Heart right ventricle (tissue), 16 donors: ENCODE results near the gene ACTN2. TPM values are rescaled to one million over a fixed set of nuclear protein-coding genes. Genes with fewer than 3 reads are reported as not detected.

ENCODE experiments used
- ATAC-seq, 8 donors: fragments of 200-7000 bp; cut with Tn5 transposase; one replicate each; pipeline ENCODE4 v1.9.1; 2020; ENCODE audit warnings: mild to moderate bottlenecking in 8 of 8, moderate library complexity in 8 of 8, moderate number of reproducible peaks in 1 of 8
- DNase-seq, 2 donors: peaks; one replicate each; pipeline ENCODE4 v3.0.0-alpha.2; 2020
- H3K27ac ChIP-seq, 10 donors: fragments of 200-600 bp; sonication (generic) in 2 of 10; one replicate each; pipeline versions ENCODE4 v1.5.0 to v1.8.0; 2020 to 2022; ENCODE audit warnings: mild to moderate bottlenecking in 3 of 10
- H3K27me3 ChIP-seq, 7 donors: fragments of 200-600 bp; one replicate each; pipeline ENCODE4 v1.8.0; 2021 to 2022; ENCODE audit warnings: mild to moderate bottlenecking in 2 of 7
- H3K36me3 ChIP-seq, 9 donors: fragments of 200-600 bp; sonication (generic) in 1 of 9; one replicate each; pipeline versions ENCODE4 v1.5.0 to v1.8.0; 2020 to 2022; ENCODE audit warnings: mild to moderate bottlenecking in 2 of 9
- H3K4me1 ChIP-seq, 9 donors: fragments of 200-600 bp; sonication (generic) in 1 of 9; one replicate each; pipeline versions ENCODE4 v1.5.0 to v1.8.0; 2020 to 2022; ENCODE audit warnings: mild to moderate bottlenecking in 4 of 9
- H3K4me3 ChIP-seq, 10 donors: fragments of 200-600 bp; sonication (generic) in 2 of 10; one replicate each; pipeline versions ENCODE4 v1.5.0 to v1.8.0; 2020 to 2022; ENCODE audit warnings: mild to moderate bottlenecking in 7 of 10, moderate library complexity in 2 of 10
- H3K9me3 ChIP-seq, 11 donors: fragments of 200-600 bp in 10 of 11; sonication (generic) in 2 of 11; one replicate each; pipeline versions ENCODE4 v1.5.0 to v1.8.0; 2013 to 2022; ENCODE audit warnings: mild to moderate bottlenecking in 2 of 11, control low read depth in 1 of 11, moderate library complexity in 1 of 11
- WGBS, 2 donors: extraction: QIAGEN DNeasy Blood & Tissue Kit; methylation state at CpG; one replicate each; pipeline ENCODE4 v1.1.7; 2013; ENCODE audit warnings: inconsistent platforms in 1 of 2; 5-methylcytosine and 5-hydroxymethylcytosine counted together
- intact Hi-C, 10 donors: fragments of 100-400 bp; cut with DNase I; formaldehyde crosslinking; loops; one replicate each; pipeline versions ENCODE4 v1.11.1 to v1.14.2; 2022
- polyA plus RNA-seq, 2 donors: library from polyadenylated mRNA; stranded (reverse); fragments of 200-250 nt; gene quantifications; one replicate each; pipeline ENCODE4 v1.2.3, GENCODE V29; 2013
- total RNA-seq, 10 donors: library from RNA; stranded (reverse); fragmentation: NEBNext Ultra II Directional in 3 of 10; extraction: Animal tissue kit (Norgen Biotek cat#: 25700) in 3 of 10; gene quantifications; one replicate each; pipeline versions ENCODE4 v1.2.1 to v1.2.4, GENCODE V29; 2021 to 2023
- TF ChIP-seq, protein P1 (sequence below), 9 donors: fragments of 200-600 bp; sonication (generic) in 2 of 9; IDR thresholded peaks; one replicate each; pipeline versions ENCODE4 v1.5.0 to v1.8.0; 2021 to 2022; ENCODE audit warnings: antibody characterized with exemption in 9 of 9, mild to moderate bottlenecking in 5 of 9, moderate library complexity in 1 of 9
- donor health status: Arrhythmogenic right ventricular cardiomyopathy.
- donor health status: ischemic (EF 13 %, LVEDD 7.1; RV severe dilation, severe dysfunction).
- donor health status: healthy with polysubstance abuse.
- donor health status: DM: no; HTN: yes; CAD: no.
- donor health status: DM: no; HTN: no; CAD: no.
- donor health status: ischemic (EF 25% LVEDD 6.9; RV normal size, moderate dysfunction).
- donor health status: ischemic (EF 25% LVEDD 5.7; RV mildly dilated, moderate dysfunction).
- donor health status: healthy.
- donor health status: DM: yes; HTN: yes; CAD: no.
- donor health status: Ischemic cardiomyopathy.
- donor health status: ischemic (EF 35%, LVEDD 5.7; RV mildly dilated, moderate dysfunction).
- donor health status: nonischemic (EF 11% LVEDD 7.7; RV severe dilation, severe dysfunction).
- donor health status: DM: yes; HTN: yes; CAD: no.
- donor health status: PGD.
- donor health status: ischemic (EF 29% LVEDD 5.4; RV normal size, mild dysfunction).
- donor health status: nonischemic (EF 23%, LVEDD 6.1; RV moderate dilation, normal function).

ACTN2 gene
- total and polyA plus RNA-seq, 12 donors, result 599 to 4,290 (median 3,278) TPM

DNA sequence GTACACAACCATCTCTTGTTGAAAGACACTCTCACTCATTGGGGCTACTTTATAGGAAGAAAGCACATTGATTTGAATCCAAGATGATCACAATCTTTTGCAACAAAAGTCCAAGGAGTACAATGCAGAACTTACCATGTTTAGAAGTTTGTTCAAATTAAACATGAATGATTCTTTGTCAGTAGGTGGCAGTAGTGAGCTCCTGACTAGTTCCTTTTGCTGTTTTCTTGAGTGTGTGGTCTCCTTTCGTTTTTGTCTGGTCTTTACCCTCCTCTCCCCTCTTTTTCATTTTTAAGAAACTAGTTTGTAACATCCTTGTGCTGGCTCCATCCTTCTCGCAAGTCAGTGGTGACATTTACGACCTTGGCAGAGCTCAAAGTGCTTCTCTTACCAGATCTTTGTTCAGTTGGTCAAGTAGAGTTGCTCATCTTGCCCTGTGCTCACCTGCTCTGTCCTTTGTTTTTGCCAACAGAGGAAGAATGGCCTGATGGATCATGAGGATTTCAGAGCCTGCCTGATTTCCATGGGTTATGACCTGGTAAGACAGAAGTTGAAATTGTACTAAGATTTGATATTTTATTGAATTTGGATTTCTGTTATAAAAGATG, 73.1 kb downstream of the ACTN2 start:
- Histone ChIP-seq H3K36me3 (peaks cover 0 to 86% (median 18%) of the 10 kb centered on the region in 9 donors), H3K4me1 (peaks cover 0 to 28% (median 0%) of the 10 kb centered on the region in 9 donors), H3K27me3 (no peaks in the 10 kb centered on the region), H3K27ac (no peak overlapping the region), H3K4me3 (no peak overlapping the region), H3K9me3 (no peaks in the 10 kb centered on the region)
- intact Hi-C loops, result loop anchor here in 1 of 10 donors (10.0 kb wide), 1 partner anchor 625 kb away; no protein-coding TSS in a partner anchor
- no peak for DNase-seq
- ATAC-seq, result peak in 1 of 8 donors; percentile 26
- TF ChIP-seq, protein P1, sequence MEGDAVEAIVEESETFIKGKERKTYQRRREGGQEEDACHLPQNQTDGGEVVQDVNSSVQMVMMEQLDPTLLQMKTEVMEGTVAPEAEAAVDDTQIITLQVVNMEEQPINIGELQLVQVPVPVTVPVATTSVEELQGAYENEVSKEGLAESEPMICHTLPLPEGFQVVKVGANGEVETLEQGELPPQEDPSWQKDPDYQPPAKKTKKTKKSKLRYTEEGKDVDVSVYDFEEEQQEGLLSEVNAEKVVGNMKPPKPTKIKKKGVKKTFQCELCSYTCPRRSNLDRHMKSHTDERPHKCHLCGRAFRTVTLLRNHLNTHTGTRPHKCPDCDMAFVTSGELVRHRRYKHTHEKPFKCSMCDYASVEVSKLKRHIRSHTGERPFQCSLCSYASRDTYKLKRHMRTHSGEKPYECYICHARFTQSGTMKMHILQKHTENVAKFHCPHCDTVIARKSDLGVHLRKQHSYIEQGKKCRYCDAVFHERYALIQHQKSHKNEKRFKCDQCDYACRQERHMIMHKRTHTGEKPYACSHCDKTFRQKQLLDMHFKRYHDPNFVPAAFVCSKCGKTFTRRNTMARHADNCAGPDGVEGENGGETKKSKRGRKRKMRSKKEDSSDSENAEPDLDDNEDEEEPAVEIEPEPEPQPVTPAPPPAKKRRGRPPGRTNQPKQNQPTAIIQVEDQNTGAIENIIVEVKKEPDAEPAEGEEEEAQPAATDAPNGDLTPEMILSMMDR (IDR thresholded peaks at IDR 0.05), result peak; percentile 40 to 75 (median 62)
- WGBS, 2 donors, result 32 to 43% methylated on average over 3 of the region's 3 CpGs

DNA sequence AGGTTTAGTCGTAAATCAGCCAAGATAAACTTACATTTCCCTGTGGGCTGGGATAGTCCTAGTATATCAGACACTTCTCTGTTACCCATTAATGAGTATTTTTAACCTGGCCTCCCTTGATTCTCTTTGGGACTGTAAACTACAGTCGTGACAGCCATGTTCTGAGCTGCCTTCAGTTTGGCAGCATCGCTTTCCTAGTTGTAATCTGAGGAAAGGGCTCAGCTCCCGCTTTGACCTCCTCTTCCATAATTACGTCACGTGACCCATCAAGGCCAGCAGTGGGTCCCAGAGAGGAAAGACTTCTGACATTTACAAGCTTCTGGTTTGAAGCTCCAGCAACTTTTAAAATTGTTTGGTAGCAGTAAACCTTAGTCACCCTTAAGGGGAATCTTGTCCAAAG, 74.2 kb downstream of the ACTN2 start:
- ATAC-seq (peak in 2 of 8 donors; percentile 25 to 34), DNase-seq (no peak)
- H3K36me3 ChIP-seq, result peaks cover 0 to 82% (median 11%) of the 10 kb centered on the region in 9 donors
- 51 to 54% methylated on average over 6 of the region's 6 CpGs for WGBS, 2 donors
- H3K27me3 ChIP-seq, result no peaks in the 10 kb centered on the region
- intact Hi-C loops, result loop anchor here in 1 of 10 donors (10.0 kb wide), 1 partner anchor 804 kb away; no protein-coding TSS in a partner anchor
- no peaks in the 10 kb centered on the region for H3K9me3 ChIP-seq
- peaks cover 0 to 28% (median 0%) of the 10 kb centered on the region in 9 donors for H3K4me1 ChIP-seq
- H3K4me3 ChIP-seq, result no peak overlapping the region
- H3K27ac ChIP-seq, result peak overlapping the region in 2 of 10 donors; percentile 7 to 25
- TF ChIP-seq, protein P1 (IDR thresholded peaks at IDR 0.05), result no peak

DNA sequence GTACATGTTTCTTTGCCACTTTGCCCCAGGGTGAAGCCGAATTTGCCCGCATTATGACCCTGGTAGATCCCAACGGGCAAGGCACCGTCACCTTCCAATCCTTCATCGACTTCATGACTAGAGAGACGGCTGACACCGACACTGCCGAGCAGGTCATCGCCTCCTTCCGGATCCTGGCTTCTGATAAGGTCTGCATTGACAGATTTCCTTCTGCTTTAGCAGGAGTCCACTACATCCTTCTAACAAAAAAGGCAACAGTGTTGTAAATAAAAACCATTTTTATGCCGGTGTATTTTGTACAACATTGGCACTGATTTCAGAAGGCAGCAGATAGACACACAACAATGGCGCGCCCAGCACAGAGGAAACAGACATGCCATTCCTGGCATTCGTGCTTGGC, 74.7 kb downstream of the ACTN2 start:
- Histone ChIP-seq H3K4me3 (no peak overlapping the region), H3K4me1 (peaks cover 0 to 28% (median 0%) of the 10 kb centered on the region in 9 donors), H3K27ac (peak overlapping the region in 3 of 10 donors; percentile 7 to 28 (median 25)), H3K36me3 (peaks cover 0 to 86% (median 11%) of the 10 kb centered on the region in 9 donors), H3K27me3 (no peaks in the 10 kb centered on the region), H3K9me3 (no peaks in the 10 kb centered on the region)
- TF ChIP-seq, protein P1 (IDR thresholded peaks at IDR 0.05), result no peak
- peak in 3 of 8 donors; percentile 10 to 17 (median 14) for ATAC-seq
- DNase-seq, result no peak
- intact Hi-C loops, result loop anchor here in 1 of 10 donors (10.0 kb wide), 1 partner anchor 804 kb away; no protein-coding TSS in a partner anchor
- WGBS, 2 donors, result 76 to 82% methylated on average over 14 of the region's 14 CpGs

DNA sequence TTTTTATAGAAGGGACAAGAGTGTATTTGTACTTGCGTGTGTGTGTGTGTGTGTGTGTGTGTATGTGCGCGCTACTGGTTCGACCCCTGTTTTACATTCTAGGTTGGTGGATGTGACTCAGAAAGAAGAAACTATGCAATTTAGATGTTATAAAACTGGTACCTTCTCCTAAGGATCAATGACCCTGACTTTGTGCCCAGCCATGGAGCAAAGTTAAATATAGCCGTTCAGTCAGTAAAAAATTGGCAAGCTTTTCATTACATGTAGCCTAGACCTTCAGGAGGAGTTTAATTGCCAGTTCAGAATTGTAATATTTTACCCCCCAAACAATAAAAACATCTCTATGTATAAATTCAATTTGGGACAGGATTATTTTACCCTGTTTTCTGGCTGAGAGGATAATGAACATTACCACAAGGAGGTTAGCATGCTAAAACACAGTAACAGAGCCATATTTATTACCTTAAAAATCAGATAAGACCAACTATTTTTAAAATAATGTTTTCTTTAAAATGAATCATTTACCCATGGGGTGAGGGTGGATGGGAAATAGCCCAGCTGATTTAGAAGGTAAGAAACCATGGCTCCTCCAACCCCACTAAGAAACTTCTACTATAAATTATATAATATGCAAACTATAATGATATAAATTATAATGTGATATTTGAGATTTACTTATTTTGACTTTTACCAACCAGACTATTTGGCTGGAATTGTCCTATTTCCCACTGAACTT, 75.3 kb downstream of the ACTN2 start:
- intact Hi-C loops, result loop anchor here in 1 of 10 donors (10.0 kb wide), 1 partner anchor 803 kb away; no protein-coding TSS in a partner anchor

More for the DNA sequence above, 75.3 kb downstream of the ACTN2 start:
- Histone ChIP-seq H3K4me1 (peaks cover 0 to 28% (median 0%) of the 10 kb centered on the region in 9 donors), H3K27ac (peak overlapping the region in 1 of 10 donors; percentile 25), H3K27me3 (no peaks in the 10 kb centered on the region), H3K36me3 (peaks cover 0 to 90% (median 11%) of the 10 kb centered on the region in 9 donors), H3K9me3 (no peaks in the 10 kb centered on the region), H3K4me3 (no peak overlapping the region)
- 73 to 87% methylated on average over 5 of the region's 5 CpGs for WGBS, 2 donors
- TF ChIP-seq, protein P1 (IDR thresholded peaks at IDR 0.05), result no peak
- ATAC-seq, result peak in 1 of 8 donors; percentile 41
- no peak for DNase-seq
